ENCODE data around the gene GNRH2. TPM values are rescaled to one million over a fixed set of nuclear protein-coding genes. Genes with fewer than 3 reads are reported as not detected.

GNRH2 gene
- total RNA-seq, 1 donor from 2014 or later = 0.87 TPM

- no peaks in the 10 kb centered on the region for H3K9me3 Mint-ChIP-seq (ENCODE audit: unreplicated experiment)
- H3K4me1 Mint-ChIP-seq (ENCODE audit: unreplicated experiment) = no peaks in the 10 kb centered on the region
- no peak overlapping the region for H3K27ac Mint-ChIP-seq (ENCODE audit: unreplicated experiment)
- DNase-seq (ENCODE audit: low spot score) = no peak
- no peak overlapping the region for H3K4me3 Mint-ChIP-seq (ENCODE audit: unreplicated experiment)
- TF ChIP-seq CTCF (IDR thresholded peaks at IDR 0.05; ENCODE audit: unreplicated experiment) = no peak
- peaks cover 9% of the 10 kb centered on the region for H3K27me3 Mint-ChIP-seq (ENCODE audit: unreplicated experiment)
- H3K36me3 Mint-ChIP-seq (ENCODE audit: low read depth, unreplicated experiment) = no peaks in the 10 kb centered on the region
Measured at GRCh38 chr20:3068986-3069900, 25.8 kb downstream of the GNRH2 start.

- no peaks in the 10 kb centered on the region for H3K36me3 Mint-ChIP-seq (ENCODE audit: low read depth, unreplicated experiment)
- H3K4me3 Mint-ChIP-seq (ENCODE audit: unreplicated experiment) = peak overlapping the region; percentile 56
- no peak for TF ChIP-seq CTCF (IDR thresholded peaks at IDR 0.05; ENCODE audit: unreplicated experiment)
- H3K4me1 Mint-ChIP-seq (ENCODE audit: unreplicated experiment) = peaks cover 3% of the 10 kb centered on the region
- H3K27ac Mint-ChIP-seq (ENCODE audit: unreplicated experiment) = no peak overlapping the region
- no peaks in the 10 kb centered on the region for H3K9me3 Mint-ChIP-seq (ENCODE audit: unreplicated experiment)
- no peak for DNase-seq (ENCODE audit: low spot score)
- peaks cover 14% of the 10 kb centered on the region for H3K27me3 Mint-ChIP-seq (ENCODE audit: unreplicated experiment)
Measured at GRCh38 chr20:3070725-3071124, 27.3 kb downstream of the GNRH2 start.

- DNase-seq (ENCODE audit: low spot score) = no peak
- no peaks in the 10 kb centered on the region for H3K9me3 Mint-ChIP-seq (ENCODE audit: unreplicated experiment)
- no peak for TF ChIP-seq CTCF (IDR thresholded peaks at IDR 0.05; ENCODE audit: unreplicated experiment)
- H3K4me1 Mint-ChIP-seq (ENCODE audit: unreplicated experiment) = peaks cover 3% of the 10 kb centered on the region
- peaks cover 14% of the 10 kb centered on the region for H3K27me3 Mint-ChIP-seq (ENCODE audit: unreplicated experiment)
- H3K36me3 Mint-ChIP-seq (ENCODE audit: low read depth, unreplicated experiment) = no peaks in the 10 kb centered on the region
- H3K4me3 Mint-ChIP-seq (ENCODE audit: unreplicated experiment) = peak overlapping the region; percentile 56
- no peak overlapping the region for H3K27ac Mint-ChIP-seq (ENCODE audit: unreplicated experiment)
Measured at GRCh38 chr20:3071266-3071609, 27.8 kb downstream of the GNRH2 start.

GRCh38 chr20:3071610-3072529, 28.4 kb downstream of the GNRH2 start, which contains the start of gene OXT:
Gene OXT, plus strand, starts transcription at chr20:3071620. Its CDS starts 36 bp downstream, at chr20:3071656.
- Mint-ChIP-seq H3K9me3 (ENCODE audit: unreplicated experiment) (no peaks in the 10 kb centered on the region), H3K4me1 (ENCODE audit: unreplicated experiment) (peaks cover 3% of the 10 kb centered on the region), H3K27ac (ENCODE audit: unreplicated experiment) (no peak within 1 kb of the TSS), H3K27me3 (ENCODE audit: unreplicated experiment) (peaks cover 14% of the 10 kb centered on the region), H3K4me3 (ENCODE audit: unreplicated experiment) (peak within 1 kb of the TSS; percentile 68), H3K36me3 (ENCODE audit: low read depth, unreplicated experiment) (no peaks in the 10 kb centered on the region)
- no peak for TF ChIP-seq CTCF (IDR thresholded peaks at IDR 0.05; ENCODE audit: unreplicated experiment)
- no peak for DNase-seq (ENCODE audit: low spot score)
